ENCODE data around the gene PRDM9.
"Not testable (repeated sequence)": the region's sequence is repeated elsewhere in the genome, so short reads cannot be mapped to it uniquely, and the experiment has no call there.

PRDM9 gene

GRCh38 chr5:23507278-23507685 lies at the start of gene PRDM9:
Gene PRDM9 (plus strand): TSS chr5:23507609. CDS start chr5:23509034, 1,425 bp downstream.
- no peak for DNase-seq (ENCODE audit: low read depth, low spot score)

- DNase-seq (ENCODE audit: low read depth, low spot score): no peak
These were observed 49.6 kb upstream of the PRDM9 start for GRCh38 chr5:23457780-23458179.

- DNase-seq (ENCODE audit: low read depth, low spot score): no peak
These were observed 48.2 kb upstream of the PRDM9 start for GRCh38 chr5:23459214-23459613.

GRCh38 chr5:23461576-23461975 lies 45.8 kb upstream of the PRDM9 start:
- DNase-seq (ENCODE audit: low read depth, low spot score): no peak

- DNase-seq (ENCODE audit: low read depth, low spot score): no peak
These were observed 41.0 kb upstream of the PRDM9 start for GRCh38 chr5:23466401-23466912.

- no peak for DNase-seq (ENCODE audit: low read depth, low spot score)
These were observed 38.8 kb upstream of the PRDM9 start for GRCh38 chr5:23468658-23469057.

DNA sequence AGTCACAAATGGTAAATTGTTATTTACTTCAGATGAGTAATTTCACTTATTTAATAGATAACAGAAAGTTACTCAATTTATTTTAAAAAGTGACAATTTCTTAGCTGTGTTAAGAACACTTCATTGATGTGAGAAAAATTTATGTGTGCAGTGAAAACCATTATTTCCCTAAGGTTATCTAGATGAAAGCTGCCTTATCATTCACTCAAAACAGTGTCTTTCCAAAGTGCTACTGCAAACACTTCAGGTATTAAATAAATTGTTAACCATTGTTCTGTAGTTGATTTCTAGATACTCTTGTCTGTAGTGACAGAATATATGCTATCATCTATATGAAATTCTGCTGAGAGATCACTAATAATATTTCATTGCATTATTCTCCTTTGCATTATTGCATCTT lies 33.5 kb upstream of the PRDM9 start:
- DNase-seq (ENCODE audit: low read depth, low spot score): no peak

DNA sequence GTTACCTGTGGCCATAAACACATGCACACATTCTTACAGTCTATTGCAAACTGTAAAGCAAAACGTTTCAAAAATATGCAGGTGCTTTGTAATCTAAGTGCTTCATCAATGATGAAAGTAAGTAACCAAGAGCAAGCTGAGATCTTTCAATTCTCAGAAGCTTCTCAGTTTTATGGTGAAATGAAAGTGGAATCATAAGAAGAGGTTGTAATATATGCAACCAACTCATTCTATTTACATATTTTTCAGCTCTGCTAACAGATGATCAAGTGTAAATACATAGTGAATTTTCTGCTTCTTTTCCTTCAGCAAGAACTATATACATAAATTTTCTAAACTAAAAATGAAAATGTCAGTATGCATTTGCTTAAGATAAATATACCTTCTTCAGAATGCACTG lies 33.1 kb upstream of the PRDM9 start:
- DNase-seq (ENCODE audit: low read depth, low spot score): no peak

GRCh38 chr5:23476580-23476979 lies 30.8 kb upstream of the PRDM9 start:
- no peak for DNase-seq (ENCODE audit: low read depth, low spot score)

- no peak for DNase-seq (ENCODE audit: low read depth, low spot score)
These were observed 24.8 kb upstream of the PRDM9 start for GRCh38 chr5:23482642-23483041.

- no peak for DNase-seq (ENCODE audit: low read depth, low spot score)
These were observed 24.3 kb upstream of the PRDM9 start for GRCh38 chr5:23483090-23483489.

- no peak for DNase-seq (ENCODE audit: low read depth, low spot score)
These were observed 23.3 kb upstream of the PRDM9 start for GRCh38 chr5:23484096-23484495.

DNA sequence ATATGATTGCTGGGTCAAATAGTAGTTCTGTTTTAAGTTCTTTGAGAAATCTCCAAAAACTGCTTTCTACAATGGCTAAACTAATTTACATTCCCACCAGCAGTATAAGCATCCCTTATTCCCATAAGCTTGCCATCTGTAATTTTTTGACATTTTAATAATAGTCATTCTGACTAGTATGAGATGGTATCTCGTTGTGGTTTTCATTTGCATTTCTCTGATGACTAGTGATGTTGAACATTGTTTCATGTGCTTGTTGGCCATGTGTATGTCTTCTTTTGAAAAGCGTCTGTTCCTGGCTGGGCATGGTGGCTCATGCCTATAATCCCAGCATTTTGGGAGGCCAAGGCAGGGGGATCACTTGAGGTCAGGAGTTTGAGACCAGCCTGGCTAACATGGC lies 21.2 kb upstream of the PRDM9 start:
- DNase-seq (ENCODE audit: low read depth, low spot score): not testable (repeated sequence)

DNA sequence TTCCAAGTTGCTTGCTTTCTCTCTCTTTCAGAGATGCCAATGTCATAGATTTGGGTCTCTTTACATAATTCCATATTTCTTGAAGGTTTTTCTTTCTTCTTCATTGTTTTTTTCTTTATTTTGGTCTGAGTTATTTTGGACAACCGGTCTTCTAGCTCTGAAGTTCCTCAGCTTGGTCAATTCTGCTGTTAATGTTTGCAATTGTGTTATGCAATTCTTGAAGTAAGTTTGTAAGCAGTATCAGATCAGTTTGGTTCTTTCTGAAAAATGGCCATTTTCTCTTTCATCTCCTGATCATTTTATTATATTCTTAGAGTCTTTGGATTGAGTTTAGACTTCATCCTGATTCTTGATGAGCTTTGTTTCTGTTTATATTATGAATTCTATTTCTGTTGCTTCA lies 16.4 kb upstream of the PRDM9 start:
- no peak for DNase-seq (ENCODE audit: low read depth, low spot score)

DNA sequence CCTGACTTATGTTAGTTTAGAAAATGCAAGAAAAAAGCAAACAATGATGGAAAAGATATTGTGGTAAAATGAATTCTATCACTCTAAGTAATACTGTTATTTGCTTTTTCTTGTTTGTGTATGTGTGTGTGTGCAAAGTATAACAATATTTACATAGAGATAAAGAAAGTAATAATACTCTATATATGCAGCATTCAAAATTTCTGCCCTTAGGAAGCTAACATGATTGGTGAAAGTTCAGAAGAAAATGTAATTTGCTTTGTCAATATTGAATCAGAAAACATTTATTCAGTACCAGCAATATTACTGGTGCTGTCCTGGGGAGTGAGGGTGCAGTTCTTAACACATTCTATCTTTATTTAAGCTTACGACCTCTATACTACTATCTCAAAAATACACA lies 12.9 kb upstream of the PRDM9 start:
- no peak for DNase-seq (ENCODE audit: low read depth, low spot score)

DNA sequence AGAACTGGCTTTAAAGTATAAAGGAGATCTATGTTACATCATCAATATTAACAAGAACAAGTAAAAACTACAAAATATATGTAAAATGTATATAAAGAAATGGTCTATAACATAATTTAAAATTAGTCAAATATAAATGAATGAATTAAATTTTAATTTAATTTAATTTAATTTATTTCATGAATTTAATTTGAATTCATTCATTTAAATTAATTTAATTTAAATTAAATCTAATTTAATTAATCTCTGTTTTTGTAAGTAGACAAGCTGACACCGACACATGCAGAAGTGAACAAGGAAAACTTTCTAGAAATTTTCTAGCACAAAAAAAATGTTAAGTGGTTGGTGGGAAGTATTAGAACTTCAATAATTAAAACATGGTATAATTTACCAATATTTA lies 10.8 kb upstream of the PRDM9 start:
- DNase-seq (ENCODE audit: low read depth, low spot score): no peak

DNA sequence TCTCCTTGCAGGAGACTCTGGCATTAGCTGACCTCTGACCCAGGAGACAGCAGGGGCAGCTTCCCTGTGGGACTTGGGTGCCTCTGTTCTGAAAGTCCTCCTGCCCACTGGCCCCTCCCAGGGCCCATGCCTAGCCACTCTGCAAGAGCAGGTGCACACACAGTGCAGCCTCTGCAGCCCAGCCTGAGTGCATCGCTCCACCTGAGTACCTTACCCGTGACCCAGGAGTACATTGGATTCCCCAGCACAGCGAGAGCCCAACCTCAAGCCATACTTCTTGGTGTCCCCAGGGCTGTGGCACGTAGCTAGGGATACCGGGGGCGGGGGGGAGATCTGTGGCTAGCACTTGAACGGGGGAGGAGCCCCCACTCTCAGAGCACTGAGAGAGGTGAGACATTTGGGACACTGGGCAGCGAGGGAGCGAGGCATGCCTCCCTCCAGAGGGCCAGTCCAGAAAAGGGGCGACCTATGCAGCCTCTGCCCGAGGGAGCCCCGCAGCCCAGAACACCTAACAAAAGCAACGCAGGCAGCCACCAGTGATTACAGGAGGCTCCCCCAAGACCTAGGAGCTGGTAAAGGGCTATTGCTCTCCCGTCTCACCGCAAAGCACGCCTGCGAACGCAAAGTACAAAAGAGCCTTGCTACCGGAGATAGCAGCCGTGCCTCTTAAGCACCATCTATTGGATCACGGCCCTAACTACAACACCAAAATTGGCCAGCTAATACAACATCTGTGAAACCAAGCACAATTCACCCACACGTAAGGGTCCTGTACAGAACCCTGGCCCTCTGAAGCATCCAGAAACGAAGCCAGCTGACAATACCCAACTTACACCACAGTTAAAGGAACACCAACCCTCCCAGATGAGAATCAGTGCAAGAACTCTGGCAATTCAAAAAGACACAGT lies 826 bp upstream of the PRDM9 start:
- no peak for DNase-seq (ENCODE audit: low read depth, low spot score)

DNA sequence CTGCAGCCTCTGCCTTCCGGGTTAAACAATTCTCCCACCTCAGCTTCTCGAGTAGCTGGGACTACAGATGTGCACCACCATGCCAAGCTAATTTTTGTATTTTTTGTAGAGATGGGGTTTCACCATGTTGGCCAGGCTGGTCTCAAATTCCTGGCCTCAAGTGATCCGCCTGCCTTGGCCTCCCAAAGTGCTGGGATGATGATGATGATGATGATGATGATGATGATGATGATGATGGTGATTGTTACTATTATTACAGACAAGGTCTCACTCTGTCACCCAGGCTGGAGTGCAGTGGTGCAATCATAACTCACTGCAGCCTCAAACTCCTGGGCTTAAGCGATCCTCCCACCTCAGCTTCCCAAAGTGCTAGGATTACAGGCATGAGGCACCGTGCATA lies 3.0 kb downstream of the PRDM9 start:
- DNase-seq (ENCODE audit: low read depth, low spot score): not testable (repeated sequence)

- no peak for DNase-seq (ENCODE audit: low read depth, low spot score)
These were observed 15.1 kb downstream of the PRDM9 start for GRCh38 chr5:23522553-23522952.

- no peak for DNase-seq (ENCODE audit: low read depth, low spot score)
These were observed 15.6 kb downstream of the PRDM9 start for GRCh38 chr5:23523031-23523430.

GRCh38 chr5:23523998-23524397 lies 16.6 kb downstream of the PRDM9 start:
- DNase-seq (ENCODE audit: low read depth, low spot score): no peak

GRCh38 chr5:23525751-23526150 lies 18.3 kb downstream of the PRDM9 start:
- no peak for DNase-seq (ENCODE audit: low read depth, low spot score)

- not testable (repeated sequence) for DNase-seq (ENCODE audit: low read depth, low spot score)
These were observed 19.2 kb downstream of the PRDM9 start for GRCh38 chr5:23526616-23527015.

Measured in smooth muscle cell of the brain vasculature (primary cell).